ENCODE data around the gene MLF2.

DNA sequence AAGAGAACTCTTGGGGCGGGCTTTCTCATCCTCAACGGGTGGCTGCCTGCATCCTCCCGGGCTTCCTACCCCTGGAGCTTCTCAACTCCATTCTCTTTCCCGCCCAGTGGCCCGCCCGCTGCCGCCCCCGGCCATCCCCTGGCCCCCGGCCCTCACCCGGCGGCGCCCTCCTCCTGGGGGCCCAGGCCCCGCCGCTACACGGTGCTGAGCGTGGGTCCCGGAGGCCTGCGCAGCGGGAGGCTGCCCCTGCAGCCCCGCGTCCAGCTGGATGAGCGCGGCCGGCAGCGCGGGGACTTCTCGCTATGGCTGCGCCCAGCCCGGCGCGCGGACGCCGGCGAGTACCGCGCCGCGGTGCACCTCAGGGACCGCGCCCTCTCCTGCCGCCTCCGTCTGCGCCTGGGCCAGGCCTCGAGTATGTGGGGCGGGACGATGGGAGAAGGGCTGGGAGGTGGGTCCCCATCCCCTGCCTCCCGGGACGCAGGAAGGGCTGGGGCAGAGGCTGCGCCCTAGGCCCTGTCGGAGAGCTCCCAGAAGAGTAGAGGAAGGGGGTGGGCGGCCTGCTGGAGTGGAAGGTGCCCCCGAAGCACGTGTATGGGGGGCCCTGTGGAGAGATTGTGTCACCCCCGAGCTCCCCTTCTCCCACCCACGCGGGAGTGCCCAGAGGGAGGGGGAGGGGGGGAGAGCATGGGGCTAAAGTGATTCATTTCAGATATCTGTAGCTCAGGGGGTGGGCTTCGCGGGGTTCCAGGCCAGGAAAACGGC is 20.8 kb upstream of the MLF2 start:
- TF ChIP-seq CTCF (IDR thresholded peaks at IDR 0.05) (no peak), POLR2A (IDR thresholded peaks at IDR 0.05) (no peak)

All from adrenal gland (tissue), 5 donors.